K562 (cell line): ENCODE data around the gene PRSS53. TPM values are rescaled to one million over a fixed set of nuclear protein-coding genes. Genes with fewer than 3 reads are reported as not detected.
A peak's percentile ranks its signal among the peaks of the same experiment; 100 is the strongest.

Experiments
- ATAC-seq: fragments of 200-7000 bp; cut with Tn5 transposase; 3 replicates; pipeline ENCODE4 v1.9.1; 2020; ENCODE audit warnings: moderate library complexity
- BruUV-seq: library from RNA; stranded (reverse); fragments of 400-500 nt; replicated peaks from 2 replicates; lab custom pipeline; 2021; lab: Mats Ljungman, UMichigan
- CTCF ChIA-PET: fragments of 300-600 bp; formaldehyde crosslinking; extraction: SDS; loops from one replicate; lab custom pipeline; 2021; ENCODE audit warnings: low intra/inter-chr PET ratio; lab: Yijun Ruan, JAX
- POLR2A ChIA-PET: fragments of 300-600, 350-650 bp; sonication (Branson Sonifier 250); formaldehyde crosslinking; extraction: SDS; loops from one replicate; lab custom pipeline; 2021; ENCODE audit warnings: antibody characterized with exemption, inconsistent platforms; lab: Yijun Ruan, JAX
- DNase-seq, 4 experiments: peaks; one replicate each; pipeline versions ENCODE4 v3.0.0 to v3.0.0-alpha.2; 2011 to 2018; ENCODE audit warnings: low spot score in 3 of 4, mixed read lengths in 3 of 4; ENCODE audit errors: extremely low read depth in 1 of 4
- FAIRE-seq: peaks from 2 replicates; lab custom pipeline; 2011; peaks lifted over from hg19 to GRCh38; lab: Jason Lieb, UNC
- H2AFZ ChIP-seq: 2 replicates; pipeline ENCODE4 v1.6.0; 2011; ENCODE audit warnings: low read depth, low read length, control low read depth, inconsistent platforms
- H3K27ac ChIP-seq: fragments of 200-600 bp; 3 replicates; pipeline ENCODE4 v1.8.0; 2011; ENCODE audit warnings: low read depth, mild to moderate bottlenecking, control low read depth, inconsistent platforms, low read length, moderate library complexity, mixed read lengths; ENCODE audit errors: extremely low read depth
- H3K27me3 ChIP-seq, 2 experiments: fragments of 300-600 bp in 1 of 2; 2 replicates in 1 of 2; 3 replicates in 1 of 2; pipeline versions ENCODE4 v1.6.0 to v1.8.0; 2011; ENCODE audit warnings: inconsistent platforms in 2 of 2, low read length in 2 of 2, mild to moderate bottlenecking in 1 of 2, mixed read lengths in 1 of 2, moderate library complexity in 1 of 2; ENCODE audit not compliant: control insufficient read depth in 2 of 2, insufficient read depth in 2 of 2
- H3K36me3 ChIP-seq: fragments of 300-600 bp; 3 replicates; pipeline ENCODE4 v1.8.0; 2011; ENCODE audit warnings: mild to moderate bottlenecking, low read length, inconsistent platforms; ENCODE audit not compliant: control insufficient read depth, insufficient read depth
- H3K4me1 ChIP-seq, 2 experiments: fragments of 200-600 bp in 1 of 2; replicated peaks in 1 of 2; 2 replicates in 1 of 2; 3 replicates in 1 of 2; pipeline versions ENCODE4 v1.5.1 to v1.8.0; 2011; ENCODE audit warnings: inconsistent platforms in 2 of 2, low read length in 2 of 2, mild to moderate bottlenecking in 1 of 2, mixed read lengths in 1 of 2, moderate library complexity in 1 of 2; ENCODE audit not compliant: control insufficient read depth in 2 of 2, insufficient read depth in 2 of 2
- H3K4me2 ChIP-seq: 2 replicates; pipeline ENCODE4 v1.6.1; 2011; ENCODE audit warnings: low read length, control low read depth, inconsistent platforms, mixed read lengths; ENCODE audit not compliant: insufficient read depth
- H3K4me3 ChIP-seq: fragments of 200-600 bp; sonication (generic), shearing (Covaris generic); 2 replicates; pipeline ENCODE4 v1.5.1; 2016; ENCODE audit warnings: control low read depth, inconsistent platforms
- H3K79me2 ChIP-seq: fragments of 200-600 bp; 3 replicates; pipeline ENCODE4 v1.8.0; 2011; ENCODE audit warnings: low read length, inconsistent platforms; ENCODE audit not compliant: control insufficient read depth, insufficient read depth
- H3K9ac ChIP-seq, 2 experiments: 2 replicates each; pipeline versions ENCODE4 v1.6.0 to v1.6.1; 2011; ENCODE audit warnings: low read depth in 2 of 2, low read length in 2 of 2, control low read depth in 1 of 2, inconsistent platforms in 1 of 2, mild to moderate bottlenecking in 1 of 2, mixed read lengths in 1 of 2; ENCODE audit not compliant: insufficient read depth in 1 of 2
- H3K9me1 ChIP-seq: one replicate; pipeline ENCODE4 v1.6.0; 2011; ENCODE audit warnings: inconsistent platforms, mild to moderate bottlenecking, low read length, moderate library complexity; ENCODE audit not compliant: control insufficient read depth, insufficient read depth
- H3K9me3 ChIP-seq: replicated peaks from 2 replicates; pipeline ENCODE4 v1.5.1; 2011; ENCODE audit warnings: low read depth, low read length, inconsistent platforms; ENCODE audit not compliant: control insufficient read depth, insufficient read depth
- H4K20me1 ChIP-seq: replicated peaks from 2 replicates; pipeline ENCODE4 v1.6.1; 2011; ENCODE audit warnings: low read length, inconsistent platforms, mixed read lengths; ENCODE audit not compliant: control insufficient read depth, insufficient read depth
- BCL6 ChIP-seq: fragments of 250-450 bp; sonication (Bioruptor Pico); IDR thresholded peaks from 2 replicates; pipeline ENCODE4 v1.4.0; 2020
- CREM ChIP-seq: IDR thresholded peaks from 2 replicates; pipeline ENCODE4 v1.6.1; 2014; ENCODE audit warnings: antibody characterized with exemption, low read depth
- EHMT2 ChIP-seq: fragments of 450-650 bp; IDR thresholded peaks from 2 replicates; pipeline ENCODE4 v1.6.1; 2018; ENCODE audit warnings: antibody characterized with exemption
- ELF1 ChIP-seq: fragments of 200-800 bp; sonication (Bioruptor generic); IDR thresholded peaks from 2 replicates; pipeline ENCODE4 v1.6.1; 2016; ENCODE audit warnings: missing genetic modification characterization, missing compliant biosample characterization
- ELF2 ChIP-seq: fragments of 250-450 bp; sonication (Bioruptor Pico); IDR thresholded peaks from 2 replicates; pipeline ENCODE4 v1.5.0; 2021; ENCODE audit warnings: mild to moderate bottlenecking
- HDAC3 ChIP-seq: fragments of 450-650 bp; IDR thresholded peaks from 2 replicates; pipeline ENCODE4 v1.6.1; 2018; ENCODE audit warnings: borderline replicate concordance, mild to moderate bottlenecking, moderate library complexity; ENCODE audit not compliant: partially characterized antibody
- JUNB ChIP-seq: fragments of 450-650 bp; formaldehyde crosslinking; conservative IDR thresholded peaks from 2 replicates; pipeline ENCODE4 v1.4.0; 2020; ENCODE audit warnings: mild to moderate bottlenecking
- KDM5B ChIP-seq: fragments of 200-600 bp; sonication (generic); IDR thresholded peaks from 2 replicates; pipeline ENCODE4 v1.6.1; 2012; ENCODE audit warnings: low read depth, mild to moderate bottlenecking, moderate library complexity, low read length, control low read depth, inconsistent platforms; ENCODE audit not compliant: insufficient replicate concordance
- LEF1 ChIP-seq: fragments of 450-650 bp; IDR thresholded peaks from 2 replicates; pipeline ENCODE4 v1.6.1; 2016; ENCODE audit warnings: mild to moderate bottlenecking
- MEF2A ChIP-seq: IDR thresholded peaks from 2 replicates; pipeline ENCODE4 v1.6.1; 2011; ENCODE audit warnings: low read depth, mild to moderate bottlenecking, low read length, moderate library complexity; ENCODE audit not compliant: control insufficient read depth
- NCOA1 ChIP-seq: fragments of 450-650 bp; IDR thresholded peaks from 2 replicates; pipeline ENCODE4 v1.6.1; 2016; ENCODE audit warnings: low read depth
- PTBP1 ChIP-seq: fragments of 200-400 bp; formaldehyde crosslinking; IDR thresholded peaks from 2 replicates; pipeline ENCODE4 v1.6.1; 2017; ENCODE audit warnings: low read depth, low read length
- PTTG1 ChIP-seq: fragments of 450-650 bp; IDR thresholded peaks from 2 replicates; pipeline ENCODE4 v1.6.1; 2016; ENCODE audit warnings: low read depth, mild to moderate bottlenecking, missing genetic modification characterization, missing compliant biosample characterization
- PYGO2 ChIP-seq: fragments of 450-650 bp; IDR thresholded peaks from 2 replicates; pipeline ENCODE4 v1.6.1; 2016; ENCODE audit warnings: mild to moderate bottlenecking, missing genetic modification characterization, moderate library complexity, missing compliant biosample characterization
- SRSF1 ChIP-seq: fragments of 200-400 bp; formaldehyde crosslinking; IDR thresholded peaks from 2 replicates; pipeline ENCODE4 v1.6.1; 2017; ENCODE audit warnings: mild to moderate bottlenecking, low read depth, low read length, moderate library complexity
- TAF7 ChIP-seq: fragments of 450-650 bp; IDR thresholded peaks from 2 replicates; pipeline ENCODE4 v1.6.1; 2016; ENCODE audit warnings: missing genetic modification characterization, missing compliant biosample characterization
- ZNF408 ChIP-seq: fragments of 250-450 bp; sonication (Bioruptor Pico); IDR thresholded peaks from 2 replicates; pipeline ENCODE4 v1.4.0; 2020; ENCODE audit warnings: low read depth, mild to moderate bottlenecking, moderate library complexity
- ZNF444 ChIP-seq: fragments of 250-450 bp; sonication (Bioruptor Pico); IDR thresholded peaks from 2 replicates; pipeline ENCODE4 v1.4.0; 2020; ENCODE audit warnings: mild to moderate bottlenecking, moderate library complexity
- WGBS: fragments of 100-300 bp; shearing (Covaris generic); methylation state at CpG from one replicate; pipeline ENCODE4 v1.1.6; 2016; ENCODE audit warnings: low coverage, mixed read lengths; ENCODE audit not compliant: insufficient coverage; ENCODE audit errors: missing lambda C conversion rate; 5-methylcytosine and 5-hydroxymethylcytosine counted together
- in situ Hi-C: fragments of 300-500 bp; cut with MboI; formaldehyde crosslinking; loops from 4 replicates; pipeline ENCODE4 v1.15.0; 2018; ENCODE audit warnings: inconsistent platforms, mixed read lengths
- intact Hi-C: fragments of 100-400 bp; cut with micrococcal nuclease; formaldehyde crosslinking; loops from 2 replicates; pipeline ENCODE4 v1.14.2; 2022
- polyA plus RNA-seq, 8 experiments: library from polyadenylated mRNA; depleted of rRNA in 4 of 8; stranded (reverse) in 5 of 8; unstranded in 3 of 8; fragments of >200 nt; fragmentation: Nextera tagmentation in 2 of 8; fragmentation: Illumina TruSeq in 1 of 8; extraction: Ambion mirVana in 2 of 8; extraction: Trizol in 1 of 8; gene quantifications; 2 replicates each; pipeline versions ENCODE4 v1.2.1 to v1.2.3, GENCODE V29; 2011 to 2014; ENCODE audit warnings: inconsistent platforms in 1 of 8, missing spikeins in 1 of 8
- total RNA-seq, 7 experiments: library from RNA; depleted of rRNA in 6 of 7; stranded (reverse); fragments of >200 nt in 6 of 7; fragmentation: Illumina TruSeq in 2 of 7; extraction: Trizol in 2 of 7; gene quantifications; 2 replicates each; pipeline versions ENCODE4 v1.2.1 to v1.2.3, GENCODE V29; 2011 to 2021; ENCODE audit warnings: low replicate concordance in 1 of 7
- TF ChIP-seq, protein P1 (sequence below): sonication (generic); formaldehyde crosslinking; IDR thresholded peaks from 2 replicates; pipeline ENCODE4 v1.8.1; 2022; ENCODE audit warnings: missing genetic modification reagents
- TF ChIP-seq, protein P2 (sequence below): fragments of 450-650 bp; IDR thresholded peaks from 2 replicates; pipeline ENCODE4 v1.6.1; 2016; ENCODE audit warnings: borderline replicate concordance

Gene PRSS53
- total and polyA plus RNA-seq, 9 of the 15 experiments (the other 6 are each of a cell fraction or from before 2014, with no cell fraction given), result 0.40 to 1.9 (median 0.78) TPM; not detected in 2

DNA sequence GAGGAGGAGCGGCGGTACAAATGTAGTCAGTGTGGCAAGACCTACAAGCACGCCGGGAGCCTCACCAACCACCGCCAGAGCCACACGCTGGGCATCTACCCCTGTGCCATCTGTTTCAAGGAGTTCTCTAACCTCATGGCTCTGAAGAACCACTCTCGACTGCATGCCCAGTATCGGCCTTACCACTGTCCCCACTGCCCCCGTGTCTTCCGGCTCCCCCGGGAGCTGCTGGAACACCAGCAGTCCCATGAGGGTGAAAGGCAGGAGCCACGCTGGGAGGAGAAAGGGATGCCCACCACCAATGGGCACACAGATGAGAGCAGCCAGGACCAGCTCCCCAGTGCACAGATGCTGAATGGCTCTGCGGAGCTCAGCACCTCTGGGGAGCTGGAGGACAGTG, 11.7 kb downstream of the PRSS53 start:
- Histone ChIP-seq H3K9me1 (no peaks in the 10 kb centered on the region), H3K4me1 (peaks cover 6 to 57% of the 10 kb centered on the region in 2 experiments; a peak in 4 of 5 replicates), H3K79me2 (peaks cover 55% of the 10 kb centered on the region), H4K20me1 (peaks cover under 1% of the 10 kb centered on the region; the same call in 1 of the 2 replicates), H3K9ac (0 out of 4 replicates have a peak overlapping the region, but pooled peaks of 1 of the 2 experiments have one; percentile 39), H3K9me3 (no peaks in the 10 kb centered on the region), H3K4me2 (no peak overlapping the region), H3K36me3 (peaks cover 62% of the 10 kb centered on the region), H3K27ac (no peak overlapping the region), H3K27me3 (no peaks in the 10 kb centered on the region), H2AFZ (no peak overlapping the region), H3K4me3 (no peak overlapping the region)
- in situ Hi-C loops, result no loop called here
- ATAC-seq (no peak), FAIRE-seq (no peak), DNase-seq (no peak)
- 97% methylated on average over 12 of the region's 13 CpGs for WGBS
- BruUV-seq, result no TSS peak
- ChIA-PET POLR2A (interaction anchor here (0.6 to 1.7 kb wide), 3 partner anchors 10 to 86 kb away, joined by 3 to 4 read pairs (median 3); no protein-coding TSS in a partner anchor), CTCF (no interaction called here)
- intact Hi-C loops, result no loop called here
- TF ChIP-seq ELF2 (CRISPR knock-in tag) (no peak), LEF1 (no peak), SRSF1 (no peak), JUNB (CRISPR knock-in tag) (no peak), NCOA1 (no peak), HDAC3 (no peak), ELF1 (tag) (no peak), PTBP1 (no peak), CREM (no peak), ZNF408 (no peak), EHMT2 (no peak), ZNF444 (CRISPR knock-in tag) (no peak), PYGO2 (tag) (no peak), KDM5B (no peak), BCL6 (no peak), MEF2A (no peak), PTTG1 (tag) (no peak), TAF7 (tag) (no peak)
- TF ChIP-seq, protein P1, sequence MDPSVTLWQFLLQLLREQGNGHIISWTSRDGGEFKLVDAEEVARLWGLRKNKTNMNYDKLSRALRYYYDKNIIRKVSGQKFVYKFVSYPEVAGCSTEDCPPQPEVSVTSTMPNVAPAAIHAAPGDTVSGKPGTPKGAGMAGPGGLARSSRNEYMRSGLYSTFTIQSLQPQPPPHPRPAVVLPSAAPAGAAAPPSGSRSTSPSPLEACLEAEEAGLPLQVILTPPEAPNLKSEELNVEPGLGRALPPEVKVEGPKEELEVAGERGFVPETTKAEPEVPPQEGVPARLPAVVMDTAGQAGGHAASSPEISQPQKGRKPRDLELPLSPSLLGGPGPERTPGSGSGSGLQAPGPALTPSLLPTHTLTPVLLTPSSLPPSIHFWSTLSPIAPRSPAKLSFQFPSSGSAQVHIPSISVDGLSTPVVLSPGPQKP (CRISPR knock-in tag), result no peak
- TF ChIP-seq, protein P2, sequence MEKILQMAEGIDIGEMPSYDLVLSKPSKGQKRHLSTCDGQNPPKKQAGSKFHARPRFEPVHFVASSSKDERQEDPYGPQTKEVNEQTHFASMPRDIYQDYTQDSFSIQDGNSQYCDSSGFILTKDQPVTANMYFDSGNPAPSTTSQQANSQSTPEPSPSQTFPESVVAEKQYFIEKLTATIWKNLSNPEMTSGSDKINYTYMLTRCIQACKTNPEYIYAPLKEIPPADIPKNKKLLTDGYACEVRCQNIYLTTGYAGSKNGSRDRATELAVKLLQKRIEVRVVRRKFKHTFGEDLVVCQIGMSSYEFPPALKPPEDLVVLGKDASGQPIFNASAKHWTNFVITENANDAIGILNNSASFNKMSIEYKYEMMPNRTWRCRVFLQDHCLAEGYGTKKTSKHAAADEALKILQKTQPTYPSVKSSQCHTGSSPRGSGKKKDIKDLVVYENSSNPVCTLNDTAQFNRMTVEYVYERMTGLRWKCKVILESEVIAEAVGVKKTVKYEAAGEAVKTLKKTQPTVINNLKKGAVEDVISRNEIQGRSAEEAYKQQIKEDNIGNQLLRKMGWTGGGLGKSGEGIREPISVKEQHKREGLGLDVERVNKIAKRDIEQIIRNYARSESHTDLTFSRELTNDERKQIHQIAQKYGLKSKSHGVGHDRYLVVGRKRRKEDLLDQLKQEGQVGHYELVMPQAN, result no peak
